Mucosa of descending colon (tissue), 3 donors: ENCODE results near the gene LGI4. TPM values are rescaled to one million over a fixed set of nuclear protein-coding genes. Genes with fewer than 3 reads are reported as not detected.
"Not testable (repeated sequence)": the region's sequence is repeated elsewhere in the genome, so short reads cannot be mapped to it uniquely, and the experiment has no call there.

Experiments used
- ATAC-seq: fragments of 200-7000 bp; cut with Tn5 transposase; one replicate; pipeline ENCODE4 v1.9.1; 2020; ENCODE audit warnings: mild to moderate bottlenecking, moderate library complexity
- DNase-seq, 3 donors: peaks; one replicate each; pipeline ENCODE4 v3.0.0-alpha.2; 2020
- H3K36me3 ChIP-seq: fragments of 200-600 bp; one replicate; pipeline ENCODE4 v1.8.0; 2021; ENCODE audit warnings: low read depth, mild to moderate bottlenecking
- H3K4me1 ChIP-seq: fragments of 200-600 bp; one replicate; pipeline ENCODE4 v1.8.0; 2021; ENCODE audit warnings: low read depth, mild to moderate bottlenecking
- H3K4me3 ChIP-seq: fragments of 200-600 bp; one replicate; pipeline ENCODE4 v1.8.0; 2021; ENCODE audit warnings: mild to moderate bottlenecking
- H3K9me3 ChIP-seq: fragments of 200-600 bp; one replicate; pipeline ENCODE4 v1.8.0; 2021; ENCODE audit warnings: mild to moderate bottlenecking
- CTCF ChIP-seq: fragments of 200-600 bp; IDR thresholded peaks from one replicate; pipeline ENCODE4 v1.8.0; 2022; ENCODE audit warnings: antibody characterized with exemption, mild to moderate bottlenecking
- intact Hi-C, 2 donors: fragments of 100-400 bp; cut with DNase I in 1 of 2; cut with micrococcal nuclease in 1 of 2; formaldehyde crosslinking; loops; one replicate each; pipeline versions ENCODE4 v1.11.0 to v1.11.1; 2022; cut with DNase I, micrococcal nuclease
- total RNA-seq, 3 donors: library from RNA; stranded (reverse); fragmentation: NEBNext Ultra II Directional in 2 of 3; extraction: Animal tissue kit (Norgen Biotek cat#: 25700) in 2 of 3; gene quantifications; one replicate each; pipeline versions ENCODE4 v1.2.1 to v1.2.4, GENCODE V29; 2021 to 2023
- donor health status: DM: no; HTN: no; CAD: no; lungs with moderate emphysema.
- donor health status: DM: no; HTN: no; CAD: no.
- donor health status: DM: no; HTN: yes; CAD: no.

LGI4 gene
- total RNA-seq, 3 donors from 2014 or later = 14.1 to 38.8 (median 31.1) TPM

DNA sequence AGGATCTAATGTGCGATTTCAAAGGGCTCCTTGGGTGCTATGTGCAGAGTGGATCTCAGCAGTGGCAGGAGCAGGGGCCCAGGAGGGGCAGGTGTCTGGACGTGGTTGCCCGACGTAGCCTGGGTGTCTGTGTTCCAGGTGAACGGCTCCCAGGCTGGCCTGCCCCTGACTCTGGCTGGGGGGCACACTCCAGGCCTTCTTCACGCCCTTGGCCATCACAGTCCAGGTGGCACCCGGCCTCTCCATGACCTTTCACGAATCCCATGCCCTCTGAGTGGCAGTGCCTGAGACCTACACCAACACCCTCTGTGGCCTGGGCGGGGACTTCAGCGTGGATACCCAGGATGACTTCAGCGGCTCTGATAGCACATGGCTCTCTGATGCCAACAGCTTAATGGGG, 30.5 kb downstream of the LGI4 start:
- ATAC-seq (no peak), DNase-seq (no peak)
- no peak for TF ChIP-seq CTCF
- intact Hi-C loops = no loop called here
- peaks cover 10% of the 10 kb centered on the region for H3K4me1 ChIP-seq
- no peak overlapping the region for H3K4me3 ChIP-seq
- H3K36me3 ChIP-seq = no peaks in the 10 kb centered on the region
- H3K9me3 ChIP-seq = no peaks in the 10 kb centered on the region

- ATAC-seq, H3K9me3 ChIP-seq, H3K4me3 ChIP-seq, H3K36me3 ChIP-seq, intact Hi-C loops, H3K4me1 ChIP-seq, DNase-seq: not testable (repeated sequence)
Observed at GRCh38 chr19:35103614-35104013, 31.2 kb downstream of the LGI4 start.

GRCh38 chr19:35101949-35102348, 32.9 kb downstream of the LGI4 start:
- H3K9me3 ChIP-seq, DNase-seq, ATAC-seq, H3K4me1 ChIP-seq, intact Hi-C loops, H3K4me3 ChIP-seq, H3K36me3 ChIP-seq: not testable (repeated sequence)

DNA sequence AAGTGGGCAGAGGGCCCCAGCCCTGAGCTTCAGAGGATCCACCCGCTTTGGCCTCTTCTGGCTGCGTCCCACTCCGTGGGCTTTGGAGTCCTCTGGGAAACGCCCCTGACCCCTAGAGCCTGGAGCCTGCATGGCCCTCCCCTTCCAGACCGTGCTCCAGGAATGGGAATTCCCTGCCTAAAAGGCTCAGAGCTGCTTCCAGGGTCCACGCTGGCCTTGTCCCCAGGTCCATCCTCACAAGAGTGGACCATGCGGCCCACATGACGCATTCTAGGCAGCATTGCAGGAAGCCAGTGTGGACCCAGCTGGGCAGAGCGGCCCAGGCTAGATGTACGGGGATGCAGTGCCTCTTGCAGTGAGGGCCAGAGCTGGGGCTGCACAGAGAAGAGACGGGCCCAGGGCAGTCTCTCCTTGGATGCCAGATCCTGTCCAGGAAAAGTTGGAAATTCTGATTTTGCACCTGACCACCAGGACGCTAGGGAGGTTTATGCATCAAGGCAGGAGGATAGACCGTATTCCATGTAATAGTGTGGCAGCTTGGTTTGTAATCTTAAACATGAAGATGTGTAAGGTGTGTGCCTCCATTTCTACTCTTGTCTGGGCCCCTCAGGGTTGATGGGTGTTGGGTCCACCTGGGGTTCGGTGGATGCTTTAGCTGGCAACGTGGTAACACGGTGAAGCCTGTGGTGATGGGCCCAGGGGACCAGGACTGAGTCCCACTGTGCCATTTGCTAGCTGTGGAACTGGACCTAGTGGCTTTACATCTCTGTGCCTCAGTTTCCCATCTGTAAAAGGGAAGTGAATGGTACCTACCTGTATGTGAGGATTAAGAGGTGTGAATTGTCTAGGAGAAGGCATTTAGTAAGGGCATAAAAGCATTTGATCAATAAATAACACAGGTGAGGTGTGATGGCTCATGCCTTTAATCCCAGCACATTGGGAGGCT, 34.0 kb downstream of the LGI4 start:
- no peak for ATAC-seq
- intact Hi-C loops = no loop called here
- no peaks in the 10 kb centered on the region for H3K36me3 ChIP-seq
- no peak overlapping the region for H3K4me3 ChIP-seq
- H3K4me1 ChIP-seq = no peaks in the 10 kb centered on the region
- no peaks in the 10 kb centered on the region for H3K9me3 ChIP-seq
- DNase-seq = no peak
- TF ChIP-seq CTCF = no peak

GRCh38 chr19:35099897-35100275, 35.0 kb downstream of the LGI4 start:
- ATAC-seq (no peak), DNase-seq (no peak)
- Histone ChIP-seq H3K9me3 (no peaks in the 10 kb centered on the region), H3K36me3 (no peaks in the 10 kb centered on the region), H3K4me1 (no peaks in the 10 kb centered on the region), H3K4me3 (no peak overlapping the region)
- intact Hi-C loops = no loop called here
- no peak for TF ChIP-seq CTCF

- H3K9me3 ChIP-seq = no peaks in the 10 kb centered on the region
- intact Hi-C loops = no loop called here
- no peak for TF ChIP-seq CTCF
- DNase-seq = no peak
- no peak overlapping the region for H3K4me3 ChIP-seq
- no peaks in the 10 kb centered on the region for H3K4me1 ChIP-seq
- ATAC-seq = no peak
- H3K36me3 ChIP-seq = no peaks in the 10 kb centered on the region
Observed at GRCh38 chr19:35099155-35099896, 35.5 kb downstream of the LGI4 start.
